Measurements from ENCODE around the gene HNRNPH2. TPM values are rescaled to one million over a fixed set of nuclear protein-coding genes. Genes with fewer than 3 reads are reported as not detected.

HNRNPH2 gene
- 53.1 and 59.0 TPM in 2 replicates for total RNA-seq (2014; rRNA removed; shearing (Covaris generic))
- 97.8 and 99.7 TPM in 2 replicates for polyA plus RNA-seq (2016; fragmentation: Nextera tagmentation; extraction: Ambion mirVana)

- TF ChIP-seq EZH2phosphoT487 (IDR thresholded peaks at IDR 0.05; ENCODE audit: insufficient read depth, low read depth) (no peak), EZH2 (IDR thresholded peaks at IDR 0.05; ENCODE audit: insufficient read depth, poor library complexity, severe bottlenecking) (no peak)
- H2AFZ ChIP-seq: peak within 1 kb of the TSS; percentile 89
- no peaks in the 10 kb centered on the region; the same call in 1 of the 2 replicates for H4K20me1 ChIP-seq (ENCODE audit: insufficient read depth)
- no peaks in the 10 kb centered on the region for H3K9me2 ChIP-seq (ENCODE audit: insufficient read depth)
- H3K27ac ChIP-seq: peak within 1 kb of the TSS; percentile 98
- no peaks in the 10 kb centered on the region for H3K9me3 ChIP-seq (ENCODE audit: low read depth)
- peak within 1 kb of the TSS; percentile 93 for H3K4me3 ChIP-seq
- DNase-seq: peak; percentile 96
- no peaks in the 10 kb centered on the region for H3F3A ChIP-seq (ENCODE audit: insufficient read depth)
- peaks cover 74% of the 10 kb centered on the region for H3K79me2 ChIP-seq (ENCODE audit: insufficient read depth)
- H3K4me1 ChIP-seq (ENCODE audit: insufficient read depth): 0 out of 2 replicates have a peak, but pooled peaks cover 21% of the 10 kb centered on the region
- in situ Hi-C loops (cut with MboI): loop anchor here (25.0 kb wide), 1 partner anchor 229 kb away; no protein-coding TSS in a partner anchor
- peak within 1 kb of the TSS; percentile 99 for H3K4me2 ChIP-seq (ENCODE audit: unreplicated experiment)
- H3K36me3 ChIP-seq (ENCODE audit: low read depth): no peaks in the 10 kb centered on the region
- peak within 1 kb of the TSS; percentile 100 for H3K9ac ChIP-seq
- no peaks in the 10 kb centered on the region for H3K27me3 ChIP-seq (replicated peaks; ENCODE audit: insufficient read depth)
- 1 to 2% methylated on average over 33 of the region's 47 CpGs for WGBS, 2 experiments (ENCODE audit: low coverage in 1 of 2, low lambda C conversion rate in 2 of 2, missing lambda C conversion rate in 2 of 2)
Observed at GRCh38 chrX:101407748-101408531, at the start of gene HNRNPH2, which contains the start of gene GLA. TSS of gene HNRNPH2 (plus strand) at chrX:101408222. CDS start at chrX:101411989, 3,767 bp downstream. TSS of gene GLA (minus strand) at chrX:101407925. CDS start at chrX:101407903, 22 bp downstream.

- Histone ChIP-seq H3K4me2 (ENCODE audit: unreplicated experiment) (no peak overlapping the region), H3K9me3 (ENCODE audit: low read depth) (no peaks in the 10 kb centered on the region), H3K36me3 (ENCODE audit: low read depth) (no peaks in the 10 kb centered on the region), H3F3A (ENCODE audit: insufficient read depth) (no peaks in the 10 kb centered on the region), H4K20me1 (ENCODE audit: insufficient read depth) (no peaks in the 10 kb centered on the region), H3K27ac (no peak overlapping the region), H3K79me2 (ENCODE audit: insufficient read depth) (no peaks in the 10 kb centered on the region), H3K9ac (no peak overlapping the region), H3K4me1 (ENCODE audit: insufficient read depth) (no peaks in the 10 kb centered on the region), H3K9me2 (ENCODE audit: insufficient read depth) (no peaks in the 10 kb centered on the region), H3K27me3 (replicated peaks; ENCODE audit: insufficient read depth) (no peaks in the 10 kb centered on the region), H3K4me3 (no peak overlapping the region), H2AFZ (no peak overlapping the region)
- no peak for TF ChIP-seq EZH2 (IDR thresholded peaks at IDR 0.05; ENCODE audit: insufficient read depth, poor library complexity, severe bottlenecking)
- no peak for TF ChIP-seq EZH2phosphoT487 (IDR thresholded peaks at IDR 0.05; ENCODE audit: insufficient read depth, low read depth)
- 0 to 12% methylated on average over 1 of the region's 1 CpG for WGBS, 2 experiments (ENCODE audit: low coverage in 1 of 2, low lambda C conversion rate in 2 of 2, missing lambda C conversion rate in 2 of 2)
- in situ Hi-C loops (cut with MboI): no loop called here
- peak; percentile 51 for DNase-seq
Observed at GRCh38 chrX:101359966-101360365, 48.1 kb upstream of the HNRNPH2 start.

- Histone ChIP-seq H3K27me3 (replicated peaks; ENCODE audit: insufficient read depth) (no peaks in the 10 kb centered on the region), H2AFZ (no peak overlapping the region), H3K9me2 (ENCODE audit: insufficient read depth) (no peaks in the 10 kb centered on the region), H3K4me3 (no peak overlapping the region), H3K36me3 (ENCODE audit: low read depth) (no peaks in the 10 kb centered on the region), H3K79me2 (ENCODE audit: insufficient read depth) (no peaks in the 10 kb centered on the region), H3K4me2 (ENCODE audit: unreplicated experiment) (no peak overlapping the region), H3K27ac (no peak overlapping the region), H3K9me3 (ENCODE audit: low read depth) (no peaks in the 10 kb centered on the region), H3K9ac (no peak overlapping the region), H3K4me1 (ENCODE audit: insufficient read depth) (no peaks in the 10 kb centered on the region), H3F3A (ENCODE audit: insufficient read depth) (no peaks in the 10 kb centered on the region), H4K20me1 (ENCODE audit: insufficient read depth) (no peaks in the 10 kb centered on the region)
- no peak for TF ChIP-seq EZH2phosphoT487 (IDR thresholded peaks at IDR 0.05; ENCODE audit: insufficient read depth, low read depth)
- TF ChIP-seq EZH2 (IDR thresholded peaks at IDR 0.05; ENCODE audit: insufficient read depth, poor library complexity, severe bottlenecking): no peak
- in situ Hi-C loops (cut with MboI): no loop called here
- DNase-seq: no peak
- 63 to 72% methylated on average over 7 of the region's 7 CpGs for WGBS, 2 experiments (ENCODE audit: low coverage in 1 of 2, low lambda C conversion rate in 2 of 2, missing lambda C conversion rate in 2 of 2)
Observed at GRCh38 chrX:101360390-101360789, 47.6 kb upstream of the HNRNPH2 start.

- Histone ChIP-seq H3K9me3 (ENCODE audit: low read depth) (no peaks in the 10 kb centered on the region), H3K9ac (no peak overlapping the region), H4K20me1 (ENCODE audit: insufficient read depth) (no peaks in the 10 kb centered on the region), H3K27ac (no peak overlapping the region), H3F3A (ENCODE audit: insufficient read depth) (no peaks in the 10 kb centered on the region), H3K4me3 (no peak overlapping the region), H3K4me1 (ENCODE audit: insufficient read depth) (no peaks in the 10 kb centered on the region), H3K27me3 (replicated peaks; ENCODE audit: insufficient read depth) (no peaks in the 10 kb centered on the region), H3K9me2 (ENCODE audit: insufficient read depth) (no peaks in the 10 kb centered on the region), H3K4me2 (ENCODE audit: unreplicated experiment) (no peak overlapping the region), H2AFZ (no peak overlapping the region), H3K36me3 (ENCODE audit: low read depth) (no peaks in the 10 kb centered on the region), H3K79me2 (ENCODE audit: insufficient read depth) (no peaks in the 10 kb centered on the region)
- TF ChIP-seq EZH2 (IDR thresholded peaks at IDR 0.05; ENCODE audit: insufficient read depth, poor library complexity, severe bottlenecking) (no peak), EZH2phosphoT487 (IDR thresholded peaks at IDR 0.05; ENCODE audit: insufficient read depth, low read depth) (no peak)
- DNase-seq: no peak
- in situ Hi-C loops (cut with MboI): no loop called here
- 69 to 74% methylated on average over 3 of the region's 3 CpGs for WGBS, 2 experiments (ENCODE audit: low coverage in 1 of 2, low lambda C conversion rate in 2 of 2, missing lambda C conversion rate in 2 of 2)
Observed at GRCh38 chrX:101362116-101362515, 45.9 kb upstream of the HNRNPH2 start.

All from GM23248 (cell line).